ENCODE measurements around the gene ATP5MC2.
"Not testable (repeated sequence)": the region's sequence is repeated elsewhere in the genome, so short reads cannot be mapped to it uniquely, and the experiment has no call there.

Gene ATP5MC2

DNA sequence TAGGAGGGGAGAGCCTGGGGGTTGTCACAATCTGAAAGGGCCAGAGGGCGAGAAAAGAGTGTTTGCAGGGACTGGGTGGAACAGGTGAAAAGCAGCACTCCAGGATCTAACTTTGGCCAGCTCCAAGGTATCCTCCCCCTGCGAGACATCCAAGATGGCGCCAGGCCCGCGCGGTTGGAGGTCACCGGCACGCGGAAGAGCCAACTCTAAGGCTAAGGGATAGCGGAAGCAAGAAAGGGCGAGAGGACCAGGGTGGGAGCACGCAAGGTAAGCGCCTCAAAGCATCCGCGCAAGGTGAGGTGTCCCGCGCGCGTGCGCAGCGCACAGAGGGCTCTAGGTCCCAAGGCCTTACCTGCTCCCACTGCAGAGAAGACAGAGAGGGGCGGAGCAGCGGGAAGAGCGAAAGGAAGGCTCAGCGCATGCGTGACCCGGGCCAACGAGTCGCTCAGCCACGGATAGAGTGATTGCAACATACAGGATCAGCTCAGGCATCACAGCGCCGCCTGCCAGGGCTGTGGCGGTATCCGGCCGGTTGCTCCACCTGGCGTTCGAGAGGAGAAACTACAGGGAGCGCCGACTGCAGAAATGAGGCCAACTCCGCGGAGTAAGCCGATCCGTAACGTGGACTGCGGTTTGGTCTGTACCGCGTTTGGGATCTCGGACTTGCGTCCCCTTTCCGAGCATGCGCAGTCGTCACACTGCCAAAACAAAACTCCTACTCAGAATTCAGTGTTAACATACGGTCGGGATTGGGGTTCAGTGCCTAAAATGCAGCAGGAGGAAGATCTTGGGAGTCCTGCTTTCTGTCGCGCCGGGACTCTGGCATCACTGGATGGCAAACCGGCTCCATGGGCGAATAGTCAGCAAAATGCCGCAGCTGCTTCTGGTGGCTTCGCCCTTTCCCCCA, at the start of gene ATP5MC2:
Gene ATP5MC2, minus strand, starts transcription at position 383 of the 907 bp plus-strand sequence. CDS start 3,469 bp downstream, outside the sequence.
- in situ Hi-C loops (cut with MboI; ENCODE audit: low pct_unique_long_range_greater_than_20kb, low sequenced_read_pairs): no loop called here
- peak; percentile 100 for DNase-seq

DNA sequence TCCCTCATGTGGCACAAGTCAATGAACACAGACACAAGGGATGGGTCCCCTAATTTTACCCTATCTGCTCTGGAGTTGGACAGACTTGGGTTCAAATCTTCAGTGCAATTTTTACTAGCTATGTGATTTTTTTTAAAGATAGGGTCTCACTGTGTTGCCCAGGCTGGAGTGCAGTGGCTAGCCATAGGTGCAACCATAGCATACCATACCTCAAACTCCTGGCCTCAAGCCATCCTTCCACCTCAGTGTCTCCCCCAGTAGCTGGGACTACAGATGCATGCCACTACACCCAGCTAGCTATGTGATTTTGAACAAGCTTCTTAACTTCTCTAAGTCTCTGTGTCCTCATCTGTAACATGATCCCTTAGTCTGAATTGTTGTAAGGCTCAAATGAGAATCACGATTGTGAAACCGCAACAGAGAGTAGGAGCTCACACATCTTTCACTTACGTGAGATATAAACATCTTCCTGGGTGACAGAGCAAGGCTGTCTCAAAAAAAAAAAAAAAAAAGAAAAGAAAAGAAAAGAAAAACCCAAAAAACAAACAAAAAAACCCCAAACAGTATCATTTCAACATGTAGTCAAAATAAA, 46.7 kb upstream of the ATP5MC2 start:
- DNase-seq: no peak
- in situ Hi-C loops (cut with MboI; ENCODE audit: low pct_unique_long_range_greater_than_20kb, low sequenced_read_pairs): no loop called here

DNA sequence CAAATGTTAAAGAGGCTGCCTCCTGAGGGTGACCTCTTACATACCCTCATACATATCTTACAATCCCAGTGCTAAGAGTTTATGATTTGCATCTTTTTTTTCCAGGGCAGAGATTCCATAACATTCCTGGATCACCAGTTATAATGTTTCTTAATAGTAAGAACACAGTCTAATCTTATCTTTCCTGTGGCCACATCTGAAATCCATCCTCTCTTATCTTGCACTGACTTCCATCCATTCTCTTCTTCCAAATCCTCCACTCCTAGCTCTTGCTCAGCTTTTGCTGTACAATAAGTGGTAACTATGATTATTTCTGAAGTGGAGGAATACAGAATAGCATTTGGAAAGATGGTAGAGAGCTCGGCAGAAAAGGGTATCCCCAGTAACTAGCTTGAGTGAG, 45.1 kb upstream of the ATP5MC2 start:
- in situ Hi-C loops (cut with MboI; ENCODE audit: low pct_unique_long_range_greater_than_20kb, low sequenced_read_pairs): no loop called here
- no peak for DNase-seq

DNA sequence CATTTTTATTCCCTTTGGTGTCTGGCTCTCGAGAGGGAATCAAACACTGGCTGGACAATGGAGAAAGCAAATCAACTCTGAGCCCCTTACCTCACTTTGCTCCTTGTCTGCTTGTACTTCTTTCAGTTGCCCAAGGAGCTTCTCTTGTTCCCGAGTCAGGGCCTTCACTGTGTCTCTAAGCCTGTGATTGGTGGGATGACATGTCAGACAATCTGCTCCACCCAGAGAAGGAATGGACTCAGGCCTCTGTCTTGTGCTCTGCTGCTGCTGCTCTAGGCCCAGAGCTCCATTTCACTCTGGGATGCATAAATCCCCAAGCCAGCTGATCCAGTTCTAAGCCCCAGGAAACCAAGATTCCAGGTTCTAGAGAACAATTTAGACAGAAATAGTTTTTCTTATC, 43.8 kb upstream of the ATP5MC2 start:
- DNase-seq: no peak
- in situ Hi-C loops (cut with MboI; ENCODE audit: low pct_unique_long_range_greater_than_20kb, low sequenced_read_pairs): no loop called here

DNA sequence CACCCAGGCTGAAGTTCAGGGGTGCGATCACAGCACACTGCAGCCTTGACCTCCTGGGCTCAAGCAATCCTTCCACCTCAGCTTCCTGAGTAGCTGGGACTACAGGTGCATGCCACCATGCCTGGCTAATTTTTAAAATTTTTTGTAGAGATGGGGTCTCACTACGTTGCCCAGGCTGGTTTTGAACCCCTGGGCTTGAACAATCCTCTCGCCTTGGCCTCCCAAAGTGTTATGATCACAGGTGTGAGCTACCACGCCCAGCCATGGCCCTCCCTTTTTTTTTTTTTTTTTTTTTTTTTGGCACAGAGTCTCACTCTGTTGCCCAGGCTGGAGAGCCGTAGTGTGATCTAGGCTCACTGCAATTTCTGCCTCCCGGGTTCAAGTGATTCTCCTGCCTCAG, 42.7 kb upstream of the ATP5MC2 start:
- DNase-seq; in situ Hi-C loops (cut with MboI; ENCODE audit: low pct_unique_long_range_greater_than_20kb, low sequenced_read_pairs): not testable (repeated sequence)

DNA sequence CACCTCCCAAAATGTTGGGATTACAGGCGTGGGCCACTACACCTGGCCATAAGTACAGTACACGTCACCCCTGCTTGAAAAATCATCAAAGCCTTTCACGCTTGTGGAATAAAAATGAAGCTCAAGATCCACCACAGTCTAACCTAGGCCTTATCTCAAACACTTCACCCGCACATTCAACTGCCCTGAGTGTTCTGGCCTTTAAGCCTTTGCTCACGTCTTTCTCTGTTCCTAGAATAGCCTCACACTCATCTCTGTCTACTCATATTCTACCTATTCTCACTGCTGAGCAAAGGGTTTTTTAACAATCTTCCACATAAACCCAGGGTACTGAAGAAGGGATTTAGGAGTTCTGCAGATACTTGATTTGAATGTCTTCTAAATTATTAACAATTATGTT, 41.4 kb upstream of the ATP5MC2 start:
- DNase-seq: no peak
- in situ Hi-C loops (cut with MboI; ENCODE audit: low pct_unique_long_range_greater_than_20kb, low sequenced_read_pairs): no loop called here

DNA sequence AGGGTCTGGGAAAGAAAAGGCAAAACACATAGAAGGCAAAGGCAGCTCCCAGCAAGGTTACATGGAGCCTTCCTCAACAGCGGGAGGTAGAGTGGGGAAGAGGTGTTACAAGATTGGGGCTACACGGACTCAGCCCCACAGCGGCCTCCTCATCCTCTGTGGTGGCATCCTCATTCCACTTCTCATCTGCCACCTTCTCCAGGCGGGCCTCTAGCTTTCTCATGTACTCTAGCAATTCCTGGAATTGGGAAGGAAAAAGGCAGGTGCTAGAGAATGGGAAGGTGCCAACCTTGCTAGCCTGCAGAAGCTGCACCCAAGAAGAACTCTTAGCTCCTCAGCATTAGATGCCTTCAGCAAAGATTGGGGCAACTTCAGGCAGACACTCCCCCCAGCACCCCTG, 38.1 kb upstream of the ATP5MC2 start:
- in situ Hi-C loops (cut with MboI; ENCODE audit: low pct_unique_long_range_greater_than_20kb, low sequenced_read_pairs): no loop called here
- no peak for DNase-seq

DNA sequence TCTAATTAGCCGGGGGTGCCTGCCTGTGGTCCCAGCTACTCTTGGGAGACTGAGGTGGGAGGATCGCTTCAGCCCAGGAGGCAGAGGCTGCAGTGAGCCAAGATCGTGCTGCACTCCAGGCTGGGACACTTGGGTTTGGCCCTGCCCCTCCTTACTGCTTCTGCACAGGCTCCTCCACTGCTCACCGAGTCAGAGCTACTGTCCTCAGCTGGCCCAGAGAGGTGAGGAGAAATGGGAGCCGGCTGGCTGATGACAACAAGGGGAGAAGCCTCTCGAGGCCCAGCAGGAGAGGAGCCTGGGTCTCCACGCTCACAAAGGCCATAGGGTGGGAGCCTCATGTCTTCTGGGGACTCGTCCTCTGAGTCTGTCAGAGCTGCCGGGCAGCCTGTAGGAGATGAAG, 37.6 kb upstream of the ATP5MC2 start:
- no peak for DNase-seq
- in situ Hi-C loops (cut with MboI; ENCODE audit: low pct_unique_long_range_greater_than_20kb, low sequenced_read_pairs): no loop called here

DNA sequence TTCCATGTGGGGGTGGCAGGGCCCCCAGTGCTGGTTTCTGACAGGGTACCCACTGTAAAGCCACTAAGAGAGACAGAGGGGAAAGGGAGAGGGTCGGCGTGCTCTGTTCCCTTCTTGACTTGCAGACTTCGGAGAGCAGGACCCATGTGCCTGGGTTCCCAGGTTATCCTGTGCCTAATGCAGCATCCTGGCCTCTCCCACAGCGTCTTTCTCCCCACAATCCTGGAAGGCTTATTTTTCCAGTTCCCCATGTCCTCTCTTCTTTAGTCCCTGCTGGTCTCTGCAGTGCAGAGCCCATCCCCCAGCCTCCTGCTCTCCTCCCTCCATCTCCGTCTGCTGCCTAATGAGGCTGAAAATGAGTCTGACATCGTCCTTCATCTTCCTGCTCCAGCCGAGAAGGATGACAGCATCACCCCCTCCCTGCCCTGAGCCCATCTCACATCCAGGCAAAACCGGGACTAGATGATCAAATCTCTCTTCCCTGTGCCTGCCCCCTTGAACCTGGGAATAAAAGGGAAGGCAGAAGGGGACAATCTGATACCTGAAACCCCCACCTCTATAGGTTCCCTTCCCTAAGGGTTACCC, 36.3 kb upstream of the ATP5MC2 start:
- in situ Hi-C loops (cut with MboI; ENCODE audit: low pct_unique_long_range_greater_than_20kb, low sequenced_read_pairs): no loop called here
- no peak for DNase-seq

DNA sequence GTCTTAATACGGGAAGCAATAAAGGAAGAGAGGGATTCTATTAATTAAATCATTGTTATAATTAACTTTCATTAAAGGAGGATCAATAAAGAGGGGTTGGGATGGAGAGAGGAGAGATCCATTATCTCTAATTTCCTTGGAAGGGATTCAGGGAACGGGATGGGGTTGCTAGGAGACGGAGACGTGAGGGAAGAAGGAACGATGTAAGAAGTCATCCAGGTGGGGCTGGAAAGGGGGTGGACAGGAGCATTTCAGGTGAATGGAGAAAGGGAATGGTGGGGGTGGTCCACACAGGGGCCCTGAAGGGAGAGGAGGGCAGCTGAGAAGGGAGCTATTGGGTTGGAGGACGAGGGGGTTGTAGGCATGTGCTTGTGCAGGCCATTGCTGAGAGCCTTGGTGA, 34.2 kb upstream of the ATP5MC2 start:
- DNase-seq: no peak
- in situ Hi-C loops (cut with MboI; ENCODE audit: low pct_unique_long_range_greater_than_20kb, low sequenced_read_pairs): no loop called here

DNA sequence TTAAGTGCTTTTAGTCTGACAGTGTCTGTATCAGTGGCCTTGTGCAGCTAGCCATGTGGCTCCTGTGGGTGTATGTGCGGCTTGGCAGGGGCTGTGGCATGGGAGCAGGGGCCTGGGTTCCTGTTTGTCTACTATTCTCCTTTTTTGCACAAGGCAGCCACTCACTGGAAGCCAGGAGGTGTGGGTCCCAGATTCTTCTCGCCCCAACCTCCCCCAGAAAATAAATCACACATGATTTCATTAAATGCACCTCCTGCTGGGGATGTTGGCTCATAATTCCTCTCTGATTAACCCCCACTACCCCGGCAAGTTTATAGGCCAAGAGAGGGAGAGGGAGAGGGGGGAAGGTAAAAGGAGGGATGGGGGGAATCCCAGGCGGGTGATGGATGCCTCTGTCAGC, 33.8 kb upstream of the ATP5MC2 start:
- DNase-seq: no peak
- in situ Hi-C loops (cut with MboI; ENCODE audit: low pct_unique_long_range_greater_than_20kb, low sequenced_read_pairs): no loop called here

DNA sequence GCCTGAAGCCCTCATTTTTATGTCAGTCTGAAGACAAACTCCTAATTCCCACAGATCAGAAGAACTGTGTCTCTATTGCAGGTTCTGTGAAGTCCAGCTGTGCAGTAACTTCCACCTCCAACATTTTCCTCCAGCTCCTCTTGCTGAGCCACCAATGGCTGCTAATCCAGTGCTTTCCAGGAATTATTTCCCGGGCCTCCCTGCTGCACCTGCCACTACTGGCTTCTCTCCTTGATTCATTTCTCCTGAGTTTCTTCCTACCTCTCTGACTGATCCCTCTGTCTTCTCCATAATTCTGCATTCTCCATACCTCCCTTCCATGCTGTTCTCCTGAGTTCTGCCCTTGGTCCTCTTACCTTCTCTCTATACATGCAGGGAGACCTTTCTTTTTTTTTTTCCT, 30.2 kb upstream of the ATP5MC2 start:
- in situ Hi-C loops (cut with MboI; ENCODE audit: low pct_unique_long_range_greater_than_20kb, low sequenced_read_pairs): no loop called here

DNA sequence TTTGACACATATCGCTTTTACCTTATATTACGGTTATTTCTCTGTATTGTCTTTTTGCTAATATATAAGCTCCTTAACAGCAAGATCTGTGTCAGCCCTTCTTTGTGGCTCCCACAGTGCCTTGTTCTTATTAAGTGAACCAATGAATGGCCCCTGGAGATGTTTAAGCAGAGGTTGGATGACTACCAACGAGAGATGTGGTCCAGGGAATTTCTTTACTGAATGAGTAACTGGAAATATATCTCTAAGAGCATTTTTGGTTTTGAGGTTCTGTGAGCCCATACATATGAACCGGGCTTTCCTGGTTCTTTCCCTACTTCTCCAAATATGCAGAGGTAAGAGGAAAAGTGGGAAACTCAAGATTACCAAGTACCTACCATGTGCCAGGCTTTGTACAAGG, 27.9 kb upstream of the ATP5MC2 start:
- in situ Hi-C loops (cut with MboI; ENCODE audit: low pct_unique_long_range_greater_than_20kb, low sequenced_read_pairs): no loop called here
- DNase-seq: no peak

More for the DNA sequence above, 30.2 kb upstream of the ATP5MC2 start:
- no peak for DNase-seq

DNA sequence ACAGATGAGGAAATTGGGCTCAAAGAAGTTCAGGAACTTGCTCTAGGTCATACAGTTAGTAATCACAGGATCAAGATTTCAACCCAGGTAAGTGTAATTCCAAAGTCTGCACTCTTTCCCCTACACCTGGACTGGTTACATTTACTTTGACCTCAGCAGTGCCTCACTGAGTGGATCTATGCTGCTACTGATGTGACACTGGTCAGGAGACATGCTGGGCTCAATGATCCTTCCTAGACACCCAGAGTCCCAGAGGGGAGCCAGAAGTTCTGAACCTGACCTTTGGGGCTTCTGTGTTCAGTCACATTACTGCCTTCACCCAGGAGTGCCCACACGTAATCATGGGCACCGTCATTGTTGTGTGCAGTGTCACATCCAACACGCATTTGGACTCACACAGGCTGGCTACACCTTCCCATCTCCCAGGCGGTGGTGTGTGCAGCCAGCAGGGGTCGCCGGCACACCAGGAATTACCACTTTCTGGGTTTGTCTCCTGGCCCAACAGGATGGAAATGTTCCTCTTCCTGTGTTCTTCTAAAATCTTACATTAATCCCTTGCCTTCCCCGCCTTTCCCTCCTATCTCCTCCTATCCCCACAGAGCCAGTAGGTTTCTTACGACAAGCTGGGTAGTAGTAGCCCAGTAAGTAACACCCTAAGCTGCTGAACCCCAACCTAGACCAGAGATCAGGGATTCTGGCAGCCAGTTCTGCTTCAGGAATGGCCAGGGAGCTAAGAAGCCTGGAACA, 25.8 kb upstream of the ATP5MC2 start:
- peak; percentile 86 for DNase-seq
- in situ Hi-C loops (cut with MboI; ENCODE audit: low pct_unique_long_range_greater_than_20kb, low sequenced_read_pairs): no loop called here

DNA sequence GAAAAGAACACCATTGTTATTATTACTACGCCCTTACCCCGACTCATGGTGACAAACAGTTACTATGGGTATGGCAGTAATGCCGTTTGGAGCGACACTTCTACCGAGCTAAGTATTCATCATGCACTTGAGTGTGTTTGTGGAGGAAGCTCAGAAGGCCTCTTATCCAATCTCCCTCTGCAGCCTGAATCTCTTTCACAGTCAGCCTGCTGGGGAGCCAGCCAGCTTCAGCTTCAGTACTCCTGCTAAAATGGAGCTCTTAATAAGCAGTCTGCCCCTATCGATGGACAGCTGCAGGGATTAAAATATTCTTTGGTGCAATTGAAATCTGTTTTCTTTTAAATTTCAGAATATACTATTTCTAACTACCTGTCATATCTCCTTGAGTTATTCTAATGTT, 24.7 kb upstream of the ATP5MC2 start:
- DNase-seq: no peak
- in situ Hi-C loops (cut with MboI; ENCODE audit: low pct_unique_long_range_greater_than_20kb, low sequenced_read_pairs): no loop called here

DNA sequence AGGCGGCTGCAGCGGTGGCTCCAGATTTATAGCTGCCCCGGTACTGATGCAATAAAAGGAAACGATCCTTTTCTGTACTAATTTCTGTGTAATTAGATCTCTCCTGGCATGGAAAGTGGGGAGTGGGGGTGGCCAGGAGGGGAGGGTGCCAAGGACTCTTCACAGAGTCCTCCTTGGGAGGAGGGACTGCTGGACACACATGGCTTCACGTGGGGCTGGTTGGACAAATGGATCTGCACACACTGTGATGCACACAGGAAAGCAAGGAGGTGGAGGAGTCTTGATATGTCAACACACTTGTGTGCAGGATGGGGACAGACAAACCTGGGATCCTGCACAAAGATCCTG, 23.8 kb upstream of the ATP5MC2 start:
- in situ Hi-C loops (cut with MboI; ENCODE audit: low pct_unique_long_range_greater_than_20kb, low sequenced_read_pairs): no loop called here
- DNase-seq: no peak

DNA sequence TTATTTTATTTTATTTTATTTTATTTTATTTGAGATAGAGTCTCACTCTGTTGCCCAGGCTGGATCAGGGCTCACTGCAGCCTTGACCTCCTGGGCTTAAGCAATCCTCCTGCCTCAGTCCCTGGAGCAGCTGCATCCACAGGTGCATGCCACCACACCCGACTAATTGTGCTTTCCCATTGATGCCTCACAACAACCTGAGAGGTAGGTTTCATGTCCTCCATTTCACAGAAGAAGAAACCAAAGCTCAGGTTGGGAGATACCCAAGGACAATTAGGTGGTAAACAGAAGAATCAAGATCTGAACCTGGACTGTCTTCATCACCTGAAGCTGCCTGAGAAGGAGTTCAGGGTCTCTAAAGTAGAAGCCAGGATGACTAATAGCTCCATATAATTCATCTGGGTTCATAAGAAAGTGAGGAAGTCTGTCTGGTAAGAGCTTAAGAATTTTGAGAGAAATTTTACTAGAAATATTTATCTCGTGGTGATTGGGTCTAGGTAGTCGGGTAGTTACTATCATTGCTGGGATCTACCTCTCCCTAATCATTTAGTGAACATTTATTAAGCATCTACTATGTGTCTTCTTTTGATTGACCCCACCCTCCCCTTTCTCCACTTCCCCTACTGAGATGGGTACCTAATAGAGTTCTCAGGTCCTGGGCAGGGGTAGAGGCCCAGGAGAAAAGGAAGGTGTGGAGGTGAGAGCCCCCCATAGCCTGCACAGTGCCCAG, 23.2 kb upstream of the ATP5MC2 start:
- in situ Hi-C loops (cut with MboI; ENCODE audit: low pct_unique_long_range_greater_than_20kb, low sequenced_read_pairs): no loop called here
- DNase-seq: no peak

DNA sequence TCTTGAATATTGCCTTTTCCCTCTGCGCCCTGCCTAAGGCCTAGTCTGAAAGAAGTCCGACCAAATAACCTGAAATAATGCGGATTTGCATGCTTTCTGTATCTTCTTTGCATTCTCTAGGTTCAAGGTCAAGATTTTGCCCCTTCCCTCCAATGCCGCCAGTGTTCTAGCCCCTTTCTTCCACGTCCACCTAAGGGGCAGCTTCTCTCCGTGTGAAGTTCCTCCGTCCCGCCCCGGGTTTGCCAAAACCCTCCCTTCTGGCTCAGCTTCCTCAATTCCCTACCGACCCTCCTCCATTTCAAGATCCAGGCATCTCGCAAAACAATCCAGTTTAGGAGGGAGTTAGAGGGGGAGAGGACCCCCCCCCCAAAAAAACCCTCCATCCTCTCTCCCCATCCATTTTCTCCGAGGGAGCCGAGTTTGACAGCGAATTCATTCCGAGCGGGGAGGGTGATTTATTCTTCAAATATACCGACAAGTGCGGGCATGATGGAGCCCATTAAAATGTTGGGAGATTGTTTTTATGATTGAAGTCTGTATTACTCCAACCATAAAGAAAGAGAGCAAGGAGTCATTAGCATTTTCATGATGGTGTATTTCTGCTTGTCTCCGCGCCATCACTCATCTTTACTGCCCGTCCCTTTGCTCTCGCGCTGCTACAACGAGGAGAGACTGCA, 20.9 kb upstream of the ATP5MC2 start:
- no peak for DNase-seq
- in situ Hi-C loops (cut with MboI; ENCODE audit: low pct_unique_long_range_greater_than_20kb, low sequenced_read_pairs): no loop called here

DNA sequence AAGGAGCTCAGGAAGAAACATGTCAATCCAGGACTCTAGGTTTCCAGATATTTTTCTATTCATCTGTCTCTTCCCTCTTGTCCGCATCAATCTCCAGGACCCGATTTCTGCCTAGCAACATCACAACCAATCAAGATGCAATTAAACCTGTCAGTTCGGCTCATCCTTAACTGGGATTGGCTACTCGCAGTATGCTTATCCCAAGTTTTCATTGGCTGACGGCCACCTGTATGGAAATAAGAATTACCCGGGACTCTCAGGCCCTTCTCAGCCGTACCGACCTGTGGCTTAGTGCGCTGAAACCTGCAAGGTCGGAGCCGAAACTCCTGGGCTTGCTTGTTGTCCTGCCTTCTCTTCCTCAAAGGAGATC, 20.4 kb upstream of the ATP5MC2 start:
- in situ Hi-C loops (cut with MboI; ENCODE audit: low pct_unique_long_range_greater_than_20kb, low sequenced_read_pairs): no loop called here
- DNase-seq: peak; percentile 60
